ENCODE data around the gene L3MBTL4.

- TF ChIP-seq POLR2A (IDR thresholded peaks at IDR 0.05; ENCODE audit: low read depth, low read length) (no peak), TAF1 (IDR thresholded peaks at IDR 0.05; ENCODE audit: low read depth, low read length) (no peak), POLR2AphosphoS5 (IDR thresholded peaks at IDR 0.05; ENCODE audit: low read depth, low read length) (no peak), PAX5 (IDR thresholded peaks at IDR 0.05; ENCODE audit: insufficient read depth, low read length, severe bottlenecking) (no peak)
Observed at GRCh38 chr18:5964108-5964507, 450.6 kb downstream of the L3MBTL4 start.

Measured in GM12891 (cell line).